CD4-positive, CD25-positive, alpha-beta regulatory T cell (primary cell): ENCODE measurements around the gene KIAA0753. TPM values are rescaled to one million over a fixed set of nuclear protein-coding genes. Genes with fewer than 3 reads are reported as not detected.

Experiments used
- ATAC-seq, 2 donors: fragments of 150-1000 bp; cut with Tn5 transposase; one replicate each; pipeline ENCODE4 v1.10.0; 2021; ENCODE audit warnings: low read depth in 2 of 2, moderate number of reproducible peaks in 2 of 2, moderate library complexity in 1 of 2
- DNase-seq, 3 donors: peaks; one replicate each; pipeline versions ENCODE4 v3.0.0 to v3.0.0-alpha.2; 2012 to 2022; ENCODE audit warnings: mixed read lengths in 1 of 3
- H3K27ac ChIP-seq: one replicate; pipeline ENCODE4 v1.7.0; 2013; ENCODE audit warnings: mild to moderate bottlenecking, low read length; ENCODE audit not compliant: insufficient read depth, poor library complexity, severe bottlenecking
- H3K27me3 ChIP-seq: one replicate; pipeline ENCODE4 v1.7.0; 2013; ENCODE audit warnings: low read length; ENCODE audit not compliant: control insufficient read depth, insufficient read depth
- H3K36me3 ChIP-seq: one replicate; pipeline ENCODE4 v1.7.0; 2013; ENCODE audit warnings: mild to moderate bottlenecking, low read length, moderate library complexity; ENCODE audit not compliant: control insufficient read depth, insufficient read depth
- H3K4me1 ChIP-seq: 2 replicates; pipeline ENCODE4 v1.7.0; 2013; ENCODE audit warnings: mild to moderate bottlenecking, low read length; ENCODE audit not compliant: insufficient read depth, control insufficient read depth, poor library complexity, severe bottlenecking
- H3K4me3 ChIP-seq: one replicate; pipeline ENCODE4 v1.7.0; 2013; ENCODE audit warnings: low read depth, mild to moderate bottlenecking, low read length, moderate library complexity
- H3K9me3 ChIP-seq, 2 experiments: 1 replicate in 1 of 2; 2 replicates in 1 of 2; pipeline ENCODE4 v1.7.0; 2013; ENCODE audit warnings: low read length in 2 of 2, mild to moderate bottlenecking in 1 of 2, moderate library complexity in 1 of 2; ENCODE audit not compliant: control insufficient read depth in 2 of 2
- H3K27ac Mint-ChIP-seq, 3 donors: one replicate each; pipeline ENCODE4 v1.8.0; 2020 to 2022; ENCODE audit warnings: mild to moderate bottlenecking in 3 of 3, mixed read lengths in 3 of 3, moderate library complexity in 2 of 3
- H3K27me3 Mint-ChIP-seq: one replicate; pipeline ENCODE4 v1.8.0; 2022; ENCODE audit warnings: mild to moderate bottlenecking, mixed read lengths
- H3K36me3 Mint-ChIP-seq: one replicate; pipeline ENCODE4 v1.8.0; 2020; ENCODE audit warnings: mixed read lengths
- H3K4me1 Mint-ChIP-seq, 4 donors: one replicate each; pipeline ENCODE4 v1.8.0; 2020 to 2022; ENCODE audit warnings: mixed read lengths in 4 of 4, mild to moderate bottlenecking in 1 of 4
- H3K4me3 Mint-ChIP-seq, 4 donors: one replicate each; pipeline ENCODE4 v1.8.0; 2020 to 2022; ENCODE audit warnings: mild to moderate bottlenecking in 4 of 4, mixed read lengths in 4 of 4, moderate library complexity in 3 of 4
- H3K9me3 Mint-ChIP-seq, 7 donors: one replicate each; pipeline ENCODE4 v1.8.0; 2020 to 2022; ENCODE audit warnings: mixed read lengths in 7 of 7, mild to moderate bottlenecking in 3 of 7, moderate library complexity in 2 of 7
- polyA plus RNA-seq, 4 donors: library from polyadenylated mRNA; unstranded; fragments of 300-500 nt; fragmentation: Illumina TruSeq; gene quantifications; one replicate each; pipeline ENCODE4 v1.2.3, GENCODE V29; 2021
- total RNA-seq: library from RNA; stranded (reverse); gene quantifications from one replicate; pipeline ENCODE4 v1.2.3, GENCODE V29; 2022

KIAA0753 gene
- total and polyA plus RNA-seq, 5 donors from 2014 or later = 1.2 to 11.4 (median 1.4) TPM

DNA sequence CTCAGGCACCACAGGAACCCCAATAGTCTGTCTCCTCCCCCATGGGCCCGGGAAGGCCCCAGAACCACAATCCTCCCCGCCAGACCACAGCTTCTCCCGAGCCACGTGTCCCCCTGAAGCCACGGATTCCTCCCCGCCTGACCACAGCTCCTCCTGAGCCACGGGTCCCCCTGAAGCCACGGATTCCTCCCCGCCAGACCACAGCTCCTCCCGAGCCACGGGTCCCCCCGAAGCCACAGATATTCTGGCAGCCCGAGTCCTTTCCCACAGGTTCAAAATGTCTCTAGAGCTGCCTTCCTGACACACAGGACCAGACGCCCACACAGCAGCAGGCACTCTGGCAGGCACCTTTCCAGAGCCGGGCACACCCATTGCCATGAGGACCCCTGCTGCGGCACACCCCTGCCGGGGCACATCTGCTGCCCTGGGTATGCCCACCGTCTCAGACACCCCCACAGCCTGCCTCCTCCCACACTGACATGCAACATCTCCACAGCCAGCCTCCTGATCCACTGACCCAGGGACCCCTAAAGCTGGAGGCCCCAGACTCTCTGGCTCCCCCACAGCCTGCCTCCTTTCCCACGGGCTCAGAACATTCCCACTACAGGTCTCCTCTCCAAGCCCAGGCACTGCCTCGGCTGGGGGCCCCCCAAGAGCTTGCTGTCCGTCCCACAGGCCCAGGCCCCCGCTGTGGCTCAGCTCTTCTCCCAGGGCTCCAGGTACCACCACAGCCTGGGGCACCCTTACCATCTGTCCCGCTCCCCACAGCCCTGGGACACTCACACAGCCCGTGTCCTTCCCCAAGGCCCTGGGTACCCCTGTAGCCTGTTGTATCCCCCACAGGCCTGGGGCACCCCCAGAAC is 2.2 kb downstream of the KIAA0753 start:
- peaks cover 17 to 56% (median 36%) of the 10 kb centered on the region in 4 donors for H3K4me1 Mint-ChIP-seq
- H3K36me3 Mint-ChIP-seq = peaks cover 15% of the 10 kb centered on the region
- Histone ChIP-seq H3K4me3 (no peak overlapping the region), H3K27me3 (no peaks in the 10 kb centered on the region), H3K27ac (no peak overlapping the region), H3K9me3 (no peaks in the 10 kb centered on the region), H3K36me3 (peaks cover 9% of the 10 kb centered on the region), H3K4me1 (peaks cover 35% of the 10 kb centered on the region)
- H3K4me3 Mint-ChIP-seq = peak overlapping the region; percentile 21 to 98 (median 94)
- H3K27me3 Mint-ChIP-seq = peaks cover 8% of the 10 kb centered on the region
- ATAC-seq = no peak
- H3K27ac Mint-ChIP-seq = peak overlapping the region; percentile 14 to 87 (median 60)
- no peaks in the 10 kb centered on the region for H3K9me3 Mint-ChIP-seq
- no peak for DNase-seq

DNA sequence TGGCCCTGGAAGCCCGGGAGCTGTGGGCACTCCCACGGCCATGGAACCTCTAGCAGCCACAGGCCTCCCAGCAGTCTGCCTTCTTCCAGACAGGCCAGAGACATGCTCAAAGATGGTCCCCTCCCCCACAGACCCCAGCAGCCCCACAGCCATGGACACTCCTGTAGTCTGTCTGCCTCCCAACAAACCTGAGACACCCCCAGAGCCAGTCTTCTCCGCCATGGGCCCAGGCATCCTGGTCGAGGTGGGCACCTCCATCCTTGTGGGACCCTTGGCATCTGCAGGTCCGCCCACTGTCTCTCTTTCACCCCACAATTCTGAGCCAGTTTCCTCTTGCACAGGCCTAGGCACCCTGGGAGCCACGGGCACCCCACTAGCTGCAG is 3.1 kb downstream of the KIAA0753 start:
- DNase-seq (no peak), ATAC-seq (no peak)
- Mint-ChIP-seq H3K9me3 (no peaks in the 10 kb centered on the region), H3K36me3 (peaks cover 20% of the 10 kb centered on the region), H3K27ac (peak overlapping the region in 1 of 3 donors; percentile 60), H3K4me1 (peaks cover 11 to 48% (median 30%) of the 10 kb centered on the region in 4 donors), H3K4me3 (peak overlapping the region in 3 of 4 donors; percentile 22 to 70 (median 66)), H3K27me3 (peaks cover 8% of the 10 kb centered on the region)
- peaks cover 34% of the 10 kb centered on the region for H3K4me1 ChIP-seq
- no peak overlapping the region for H3K4me3 ChIP-seq
- no peaks in the 10 kb centered on the region for H3K9me3 ChIP-seq
- H3K36me3 ChIP-seq = peaks cover 16% of the 10 kb centered on the region
- H3K27me3 ChIP-seq = no peaks in the 10 kb centered on the region
- H3K27ac ChIP-seq = no peak overlapping the region

- Histone ChIP-seq H3K4me3 (no peak overlapping the region), H3K27ac (no peak overlapping the region), H3K27me3 (no peaks in the 10 kb centered on the region), H3K36me3 (peaks cover 22% of the 10 kb centered on the region), H3K9me3 (no peaks in the 10 kb centered on the region), H3K4me1 (peaks cover 28% of the 10 kb centered on the region)
- Mint-ChIP-seq H3K9me3 (no peaks in the 10 kb centered on the region), H3K4me1 (peaks cover 7 to 42% (median 25%) of the 10 kb centered on the region in 4 donors), H3K27ac (peak overlapping the region in 1 of 3 donors; percentile 78), H3K36me3 (peaks cover 23% of the 10 kb centered on the region), H3K27me3 (peaks cover 8% of the 10 kb centered on the region), H3K4me3 (peak overlapping the region in 2 of 4 donors; percentile 66 to 70)
- ATAC-seq = no peak
- DNase-seq = no peak
Observed at GRCh38 chr17:6636616-6637457, 3.7 kb downstream of the KIAA0753 start.

- Mint-ChIP-seq H3K4me3 (peak overlapping the region in 1 of 4 donors; percentile 70), H3K4me1 (peaks cover 5 to 39% (median 19%) of the 10 kb centered on the region in 4 donors), H3K27ac (no peak overlapping the region), H3K27me3 (peaks cover 8% of the 10 kb centered on the region), H3K36me3 (peaks cover 27% of the 10 kb centered on the region), H3K9me3 (no peaks in the 10 kb centered on the region)
- Histone ChIP-seq H3K4me1 (peaks cover 21% of the 10 kb centered on the region), H3K36me3 (peaks cover 25% of the 10 kb centered on the region), H3K27me3 (no peaks in the 10 kb centered on the region), H3K27ac (no peak overlapping the region), H3K9me3 (no peaks in the 10 kb centered on the region), H3K4me3 (no peak overlapping the region)
- DNase-seq (no peak), ATAC-seq (no peak)
Observed at GRCh38 chr17:6636105-6636504, 4.4 kb downstream of the KIAA0753 start.

DNA sequence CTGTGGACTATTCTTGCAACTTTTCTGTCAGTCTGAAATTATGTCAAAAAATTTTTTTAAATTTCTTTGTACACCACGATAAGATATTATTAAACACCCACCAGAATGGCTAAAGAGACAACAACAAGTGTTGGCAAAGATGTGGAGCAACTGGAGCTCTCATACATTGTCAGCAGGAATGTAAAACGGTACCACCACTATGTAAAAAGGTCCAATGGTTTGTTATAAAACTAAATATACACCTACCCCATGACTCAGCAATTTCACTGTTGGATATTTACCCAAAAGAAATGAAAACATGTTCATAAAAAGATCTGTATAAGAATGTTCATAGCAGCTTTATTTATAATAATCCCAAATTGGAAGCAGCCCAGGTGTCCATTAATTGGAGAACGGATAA is 7.2 kb downstream of the KIAA0753 start:
- Histone ChIP-seq H3K9me3 (no peaks in the 10 kb centered on the region), H3K4me3 (no peak overlapping the region), H3K4me1 (no peaks in the 10 kb centered on the region), H3K27ac (no peak overlapping the region), H3K36me3 (peaks cover 25% of the 10 kb centered on the region), H3K27me3 (no peaks in the 10 kb centered on the region)
- H3K27me3 Mint-ChIP-seq = no peaks in the 10 kb centered on the region
- H3K36me3 Mint-ChIP-seq = peaks cover 35% of the 10 kb centered on the region
- DNase-seq (no peak), ATAC-seq (no peak)
- peaks cover 10 to 22% (median 19%) of the 10 kb centered on the region in 4 donors for H3K4me1 Mint-ChIP-seq
- H3K4me3 Mint-ChIP-seq = no peak overlapping the region
- no peaks in the 10 kb centered on the region for H3K9me3 Mint-ChIP-seq
- no peak overlapping the region for H3K27ac Mint-ChIP-seq

GRCh38 chr17:6632530-6632929 is 8.0 kb downstream of the KIAA0753 start:
- H3K9me3 ChIP-seq = no peaks in the 10 kb centered on the region
- H3K36me3 ChIP-seq = peaks cover 32% of the 10 kb centered on the region
- Mint-ChIP-seq H3K9me3 (no peaks in the 10 kb centered on the region), H3K4me1 (peaks cover 12 to 25% (median 13%) of the 10 kb centered on the region in 4 donors), H3K27me3 (no peaks in the 10 kb centered on the region), H3K27ac (no peak overlapping the region), H3K4me3 (no peak overlapping the region), H3K36me3 (peaks cover 41% of the 10 kb centered on the region)
- H3K27ac ChIP-seq = no peak overlapping the region
- H3K27me3 ChIP-seq = no peaks in the 10 kb centered on the region
- no peak overlapping the region for H3K4me3 ChIP-seq
- no peak for ATAC-seq
- DNase-seq = no peak
- H3K4me1 ChIP-seq = no peaks in the 10 kb centered on the region

- Histone ChIP-seq H3K4me3 (no peak overlapping the region), H3K9me3 (no peaks in the 10 kb centered on the region), H3K4me1 (no peaks in the 10 kb centered on the region), H3K36me3 (peaks cover 37% of the 10 kb centered on the region), H3K27me3 (no peaks in the 10 kb centered on the region), H3K27ac (no peak overlapping the region)
- H3K4me1 Mint-ChIP-seq = peaks cover 5 to 25% (median 11%) of the 10 kb centered on the region in 4 donors
- H3K9me3 Mint-ChIP-seq = no peaks in the 10 kb centered on the region
- ATAC-seq (no peak), DNase-seq (no peak)
- H3K27me3 Mint-ChIP-seq = no peaks in the 10 kb centered on the region
- peak overlapping the region in 1 of 3 donors; percentile 29 for H3K27ac Mint-ChIP-seq
- H3K36me3 Mint-ChIP-seq = peaks cover 52% of the 10 kb centered on the region
- no peak overlapping the region for H3K4me3 Mint-ChIP-seq
Observed at GRCh38 chr17:6630390-6630789, 10.1 kb downstream of the KIAA0753 start.
